Glomerular endothelial cell (primary cell): Measurements from ENCODE around the gene SAMD9L. TPM values are rescaled to one million over a fixed set of nuclear protein-coding genes. Genes with fewer than 3 reads are reported as not detected.
"Not testable (repeated sequence)": the region's sequence is repeated elsewhere in the genome, so short reads cannot be mapped to it uniquely, and the experiment has no call there.

ENCODE experiments used
- DNase-seq: peaks from one replicate; pipeline ENCODE4 v3.0.0-alpha.2; 2011; ENCODE audit warnings: low read depth, low spot score; ENCODE audit errors: extremely low read depth
- total RNA-seq: library from RNA; depleted of rRNA; stranded (reverse); fragments of >200 nt; gene quantifications from 2 replicates; pipeline ENCODE4 v1.2.3, GENCODE V29; 2015

The SAMD9L gene
- total RNA-seq, 1 donor from 2014 or later, result 43.6 TPM

DNA sequence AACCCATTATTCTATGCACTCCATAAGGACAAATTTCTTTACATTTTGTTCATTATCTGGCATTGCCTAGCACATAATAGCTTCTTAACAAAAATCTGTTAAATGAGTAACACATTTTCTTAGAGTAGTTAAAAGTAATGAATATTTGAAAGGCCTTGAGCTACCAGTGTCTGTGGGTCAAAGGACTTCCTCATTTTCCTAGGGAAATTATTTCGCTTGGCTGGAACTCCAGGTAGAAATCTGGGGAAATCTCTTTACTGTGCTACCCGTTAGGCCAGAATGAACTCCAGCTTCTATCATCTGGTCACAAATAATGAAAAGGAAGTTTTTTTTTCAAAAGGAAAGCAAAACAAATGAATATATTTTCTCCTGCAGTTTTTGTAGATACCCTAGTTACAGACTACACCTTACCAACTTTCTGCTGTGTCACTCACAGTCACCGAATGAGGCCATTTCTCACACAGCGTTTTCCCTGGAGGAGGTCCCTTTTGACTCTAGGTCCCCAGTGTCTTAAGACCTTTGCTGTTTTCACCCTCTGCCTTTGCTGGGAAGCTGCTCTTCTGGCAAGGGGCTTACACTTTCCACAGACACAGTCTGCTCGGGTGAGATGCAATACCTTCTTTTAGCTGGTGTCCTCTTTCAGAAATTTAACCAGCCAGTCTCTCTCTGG, 1.6 kb downstream of the SAMD9L start:
- no peak for DNase-seq

DNA sequence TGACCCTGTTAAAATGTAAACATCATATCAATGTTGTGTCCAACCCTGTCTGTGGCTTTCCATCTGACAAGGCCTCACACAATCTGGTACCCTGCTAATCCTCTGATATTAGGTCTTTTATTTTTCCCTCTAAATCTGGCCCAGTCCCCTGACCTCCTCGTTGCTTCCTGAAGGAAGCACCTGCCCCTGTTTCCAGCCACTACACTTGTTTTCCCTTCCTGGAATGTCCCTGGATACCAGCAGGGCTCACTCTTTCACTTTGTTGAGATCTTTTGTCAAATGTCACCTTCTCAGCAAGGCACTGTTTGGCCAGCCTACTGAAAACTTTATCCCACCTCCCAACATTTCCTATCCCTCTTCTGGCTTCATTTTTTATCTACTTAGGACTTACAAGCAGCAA, 2.1 kb downstream of the SAMD9L start:
- no peak for DNase-seq

DNA sequence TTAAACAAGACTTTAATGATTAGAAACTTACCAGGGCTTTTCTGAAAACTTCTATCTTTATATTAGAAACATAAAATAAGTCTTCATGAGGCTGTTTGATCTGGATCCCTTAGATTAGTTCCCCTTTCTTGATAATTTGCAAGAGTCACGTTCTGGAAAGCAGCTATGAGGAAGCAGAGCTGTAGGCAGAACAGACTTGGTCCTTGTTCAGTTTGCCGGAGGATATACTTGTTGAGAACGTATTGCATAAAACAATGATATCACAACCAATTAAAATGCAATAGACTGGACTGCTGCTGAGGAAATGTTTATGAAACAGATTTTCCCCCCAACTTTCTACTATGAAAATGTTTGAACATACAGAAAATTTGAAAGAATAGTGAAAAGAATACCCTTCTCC, 2.8 kb downstream of the SAMD9L start:
- no peak for DNase-seq

DNA sequence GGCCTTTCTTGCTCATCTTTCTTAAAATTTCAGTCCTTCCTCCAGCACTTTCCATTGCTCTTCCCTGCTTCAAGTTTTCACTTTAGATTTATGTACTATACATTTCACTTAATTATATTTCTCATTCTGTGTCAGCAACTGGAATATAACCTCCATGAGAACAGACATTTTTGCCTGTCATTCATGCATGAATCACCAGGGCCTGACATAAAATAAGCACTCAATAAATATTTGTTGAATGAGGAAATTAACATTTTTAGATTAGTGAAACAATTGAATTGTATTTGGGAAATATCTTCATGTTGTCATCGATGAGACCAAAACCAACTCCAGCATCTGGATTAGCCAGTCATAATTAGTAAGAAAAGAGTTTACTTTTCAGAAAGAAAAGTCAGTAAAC, 6.1 kb downstream of the SAMD9L start:
- DNase-seq, result no peak

DNA sequence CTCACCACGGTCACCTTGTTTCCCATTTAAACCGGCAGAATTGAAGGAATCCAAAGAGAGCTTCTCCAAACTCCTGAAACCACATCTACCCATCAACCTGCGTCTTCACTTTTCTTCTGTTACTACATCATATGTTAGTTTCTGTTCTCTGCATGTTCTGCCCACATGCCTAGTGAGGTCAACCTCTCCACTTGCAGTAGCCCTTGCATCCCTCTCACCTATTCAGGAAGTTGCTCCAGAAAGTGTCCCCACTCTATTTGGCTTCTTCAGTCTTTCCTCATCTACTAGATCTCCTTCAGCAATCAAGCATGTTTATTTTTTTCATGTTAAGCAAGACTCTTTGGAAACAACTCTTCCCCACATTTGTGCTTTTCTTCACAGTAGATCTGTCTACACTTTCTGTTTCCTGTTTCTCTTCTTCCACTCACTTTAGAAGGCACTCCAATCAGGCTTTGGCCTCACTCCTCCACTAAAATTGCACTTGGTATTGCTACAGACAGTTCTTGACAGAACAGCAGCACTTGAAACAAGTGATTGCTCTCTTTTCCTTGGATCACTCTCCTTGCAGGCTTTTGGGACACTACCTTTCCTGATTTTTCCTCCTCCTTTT, 7.5 kb downstream of the SAMD9L start:
- no peak for DNase-seq

DNA sequence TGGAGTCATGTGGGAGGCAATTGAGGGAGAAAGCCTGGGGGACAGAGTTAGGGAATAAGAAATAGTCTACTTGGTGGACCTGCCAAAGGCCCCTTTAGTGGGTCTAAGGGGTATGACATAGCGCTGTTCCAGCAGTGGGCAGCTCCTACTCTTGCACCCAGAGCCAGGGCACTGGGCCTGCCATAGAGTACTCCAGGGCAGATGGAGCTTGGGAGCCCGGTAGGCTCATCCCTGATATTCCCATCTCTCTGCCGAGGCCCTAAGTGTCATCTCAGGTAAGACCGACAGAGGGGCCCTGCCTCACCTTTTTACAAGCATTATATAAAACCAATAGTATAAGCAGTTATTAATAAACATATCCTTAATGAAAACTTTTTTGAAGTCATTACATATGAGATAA, 9.6 kb downstream of the SAMD9L start:
- DNase-seq, result no peak

DNA sequence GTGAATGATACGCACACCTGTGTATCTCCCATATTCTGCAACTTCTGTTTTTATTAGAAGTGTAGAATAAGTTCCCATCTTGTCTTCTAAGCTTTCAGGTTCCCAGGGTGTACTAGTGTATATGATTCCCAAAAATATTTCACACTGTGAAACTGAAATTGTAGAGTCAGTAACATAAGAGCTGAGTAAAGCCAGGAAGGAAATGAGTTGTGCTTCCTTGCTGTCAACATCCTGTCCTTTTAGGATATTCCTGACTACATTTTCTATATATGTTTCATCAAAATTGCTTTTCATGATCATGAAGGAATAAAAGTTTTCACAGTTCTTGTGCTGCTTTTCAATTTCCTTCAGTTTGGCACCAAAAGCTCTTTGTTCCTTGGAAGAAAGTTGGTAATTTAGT, 15.2 kb downstream of the SAMD9L start:
- DNase-seq, result no peak

DNA sequence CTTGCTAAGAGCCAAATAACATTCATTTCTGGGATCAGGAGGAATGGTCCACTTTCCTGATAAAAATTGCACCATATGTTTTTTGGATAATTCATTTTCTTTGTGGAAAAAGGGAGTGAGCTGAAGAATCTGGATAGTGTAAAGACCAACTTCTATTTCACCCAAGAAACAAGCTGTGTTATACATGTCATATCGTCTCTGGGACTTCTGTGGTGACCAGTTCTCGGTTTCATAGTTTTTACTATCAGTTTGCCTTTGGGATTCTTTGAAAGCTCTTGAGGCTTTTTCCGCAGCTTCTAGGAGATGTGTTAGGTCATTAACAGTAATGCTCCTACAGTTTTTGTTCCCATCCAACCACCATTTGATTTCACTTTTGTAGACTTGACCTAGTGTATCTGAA, 16.0 kb downstream of the SAMD9L start:
- no peak for DNase-seq

DNA sequence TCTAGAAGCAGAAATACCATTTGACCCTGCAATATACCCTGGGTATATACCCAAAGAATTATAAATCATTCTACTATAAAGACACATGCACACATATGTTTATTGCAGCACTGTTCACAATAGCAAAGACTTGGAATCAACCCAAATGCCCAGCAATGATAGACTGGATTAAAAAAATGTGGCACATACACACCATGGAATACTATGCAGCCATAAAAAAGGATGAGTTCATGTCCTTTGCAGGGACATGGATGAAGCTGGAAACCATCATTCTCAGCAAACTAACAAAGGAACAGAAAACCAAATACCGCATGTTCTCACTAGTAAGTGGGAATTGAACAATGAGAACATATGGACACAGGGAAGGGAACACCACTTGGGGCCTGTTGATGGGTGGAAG, 21.2 kb downstream of the SAMD9L start:
- DNase-seq, result not testable (repeated sequence)

DNA sequence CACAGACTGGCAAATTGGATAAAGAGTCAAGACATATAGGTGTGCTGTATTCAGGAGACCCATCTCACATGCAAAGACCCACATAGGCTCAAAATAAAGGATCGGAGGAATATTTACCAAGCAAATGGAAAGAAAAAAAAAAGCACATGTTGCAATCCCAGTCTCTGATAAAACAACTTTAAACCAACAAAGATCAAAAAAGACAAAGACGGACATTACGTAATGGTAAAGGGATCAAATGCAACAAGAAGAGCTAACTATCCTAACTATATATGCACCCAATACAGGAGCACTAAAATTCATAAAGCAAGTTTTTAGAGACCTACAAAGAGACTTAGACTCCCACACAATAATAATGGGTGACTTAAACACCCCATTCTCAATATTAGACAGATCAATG, 24.7 kb downstream of the SAMD9L start:
- DNase-seq, result not testable (repeated sequence)

DNA sequence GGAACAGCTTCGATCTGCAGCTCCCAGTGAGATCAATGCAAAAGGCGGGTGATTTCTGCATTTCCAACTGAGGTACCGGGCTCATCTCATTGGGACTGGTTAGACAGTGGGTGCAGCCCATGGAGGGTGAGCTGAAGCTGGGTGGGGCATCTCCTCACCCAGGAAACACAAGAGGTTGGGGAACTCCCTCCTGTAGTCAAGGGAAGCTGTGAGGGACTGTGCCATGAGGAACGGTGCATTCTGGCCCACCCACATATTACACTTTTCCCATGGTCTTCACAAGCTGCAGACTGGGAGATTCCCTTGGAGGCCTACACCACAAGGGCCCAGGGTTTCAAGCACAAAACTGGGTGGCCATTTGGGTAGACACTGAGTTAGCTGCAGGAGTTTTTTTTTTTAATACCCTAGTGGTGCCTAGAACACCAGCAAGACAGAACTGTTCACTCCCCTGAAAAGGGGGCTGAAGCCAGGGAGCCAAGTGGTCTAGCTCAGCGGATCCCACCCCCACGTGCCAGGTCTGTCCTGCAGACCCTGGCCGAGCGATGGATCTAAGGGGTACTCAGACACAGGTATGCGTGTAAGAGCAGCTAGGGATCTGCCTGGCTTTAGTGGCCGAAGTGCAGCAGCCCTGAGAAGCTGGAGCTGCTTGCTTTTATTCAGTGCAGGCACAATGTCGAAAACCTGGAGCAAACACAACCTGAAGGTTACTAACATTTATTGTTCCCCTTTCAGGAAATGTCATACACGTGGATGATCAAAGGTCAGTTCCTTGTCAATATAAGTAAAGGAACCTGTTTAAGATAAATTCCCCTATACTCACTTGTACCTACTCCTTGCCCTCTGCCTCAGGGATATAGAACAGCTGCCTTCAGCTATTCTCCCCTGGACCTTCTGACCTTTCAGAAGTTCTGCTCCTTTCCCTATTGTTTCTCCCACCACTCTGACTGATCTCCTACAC, 27.3 kb downstream of the SAMD9L start:
- DNase-seq, result no peak

DNA sequence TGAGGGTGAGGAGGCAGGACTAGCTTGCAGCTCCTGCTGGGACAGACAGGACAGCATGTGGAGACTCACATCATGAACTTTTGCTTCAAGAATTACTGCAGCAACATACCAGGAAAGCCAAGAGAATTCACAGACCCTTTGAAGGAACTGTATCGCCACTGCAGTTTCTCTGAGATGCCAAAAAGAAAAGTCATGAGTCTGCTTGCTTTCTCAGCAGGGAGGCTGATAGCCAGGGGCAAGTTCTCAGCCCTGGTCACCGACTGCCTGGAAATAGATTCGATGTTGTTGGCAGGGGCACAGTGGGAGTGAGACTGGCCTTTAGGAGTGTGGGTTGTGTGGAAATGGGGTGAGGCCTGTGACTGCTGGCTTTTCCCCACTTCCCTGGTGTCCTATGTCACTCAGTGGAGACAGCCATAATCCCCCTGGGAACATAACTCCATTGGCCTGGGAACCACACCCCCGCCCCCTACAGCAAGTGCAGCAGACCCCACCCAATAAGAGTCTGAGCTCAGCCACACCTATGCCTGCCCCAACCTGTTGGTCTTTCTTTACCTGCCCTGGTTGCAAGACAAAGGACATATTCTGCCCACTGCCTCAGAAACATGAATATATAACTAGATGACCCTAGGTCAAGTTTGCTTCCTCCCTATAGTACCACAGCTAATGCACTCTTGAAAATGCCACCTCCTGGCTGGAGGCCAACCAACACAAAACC, 28.8 kb downstream of the SAMD9L start:
- DNase-seq, result no peak

DNA sequence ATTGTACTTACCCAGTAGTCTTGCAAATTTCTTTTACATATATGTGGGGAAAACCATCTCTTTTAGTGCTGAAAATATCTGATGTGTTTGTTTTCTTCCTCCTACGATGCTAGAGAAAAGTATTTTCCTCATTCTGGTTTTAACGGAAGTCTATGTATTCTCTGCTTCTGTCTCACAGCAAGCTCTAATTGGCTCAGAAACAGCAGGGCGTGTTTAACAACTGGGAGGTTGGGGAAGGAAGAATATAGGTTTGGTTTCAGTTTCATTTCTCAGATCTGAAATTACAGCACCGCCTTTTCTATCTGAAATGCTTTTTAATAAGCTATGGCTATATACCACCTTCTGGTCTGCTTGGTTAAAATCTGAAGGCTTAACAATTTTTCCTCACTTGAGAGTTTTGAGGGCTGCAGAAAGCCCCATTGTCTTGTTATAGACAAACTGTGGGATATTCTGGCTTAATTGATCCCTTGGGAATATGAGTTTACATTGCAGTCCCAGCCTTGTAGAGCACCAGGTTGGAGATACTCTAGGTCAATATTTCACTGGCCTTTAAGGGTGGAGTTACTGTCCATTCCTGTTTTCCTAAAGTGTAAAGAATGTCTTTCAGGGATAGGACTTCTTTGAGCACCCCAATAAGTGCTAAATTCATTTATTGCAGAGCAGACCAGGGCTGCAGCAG, 30.2 kb downstream of the SAMD9L start, which contains the start of gene SAMD9:
Gene SAMD9, minus strand, starts transcription at position 128 of the 679 bp plus-strand sequence. CDS start 11,882 bp downstream, outside the sequence.
- peak; percentile 27 for DNase-seq

DNA sequence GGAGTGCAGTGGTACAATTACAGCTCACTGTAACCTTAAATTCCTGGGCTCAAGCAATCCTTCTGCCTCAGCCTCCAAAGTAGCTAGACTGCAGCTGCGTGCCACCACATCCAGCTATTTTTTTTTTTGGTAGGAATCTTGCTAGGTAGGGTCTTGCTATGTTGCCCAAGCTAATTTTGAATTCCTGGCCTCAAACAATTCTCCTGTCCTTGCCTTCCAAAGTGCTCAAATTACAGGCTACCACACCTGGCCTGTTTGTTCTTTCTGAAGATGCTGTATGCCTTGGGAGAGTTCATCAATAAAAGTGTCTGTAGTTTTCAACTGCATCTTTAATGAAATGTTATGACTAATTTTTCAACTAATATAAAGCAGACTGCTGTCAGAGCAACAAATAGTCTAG, 30.9 kb downstream of the SAMD9L start:
- no peak for DNase-seq

DNA sequence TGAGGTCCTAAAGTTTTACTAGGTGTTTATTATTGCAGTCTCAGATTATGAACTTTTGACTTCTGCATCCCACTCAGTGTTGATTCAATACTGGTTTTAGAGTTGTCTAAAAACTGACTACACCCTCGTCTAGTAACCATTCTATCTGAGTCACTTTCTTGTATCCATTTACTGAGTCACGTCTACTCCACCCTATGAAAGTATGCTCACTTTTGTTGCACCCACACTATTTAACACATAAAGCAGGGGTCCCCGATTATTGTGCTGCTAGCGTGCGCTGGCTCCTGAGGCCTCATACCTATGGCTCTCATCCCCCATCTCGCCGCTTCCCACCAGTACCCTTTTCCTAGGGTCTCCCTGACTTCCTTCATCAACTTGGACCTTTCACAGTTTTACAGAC, 32.4 kb downstream of the SAMD9L start:
- no peak for DNase-seq

DNA sequence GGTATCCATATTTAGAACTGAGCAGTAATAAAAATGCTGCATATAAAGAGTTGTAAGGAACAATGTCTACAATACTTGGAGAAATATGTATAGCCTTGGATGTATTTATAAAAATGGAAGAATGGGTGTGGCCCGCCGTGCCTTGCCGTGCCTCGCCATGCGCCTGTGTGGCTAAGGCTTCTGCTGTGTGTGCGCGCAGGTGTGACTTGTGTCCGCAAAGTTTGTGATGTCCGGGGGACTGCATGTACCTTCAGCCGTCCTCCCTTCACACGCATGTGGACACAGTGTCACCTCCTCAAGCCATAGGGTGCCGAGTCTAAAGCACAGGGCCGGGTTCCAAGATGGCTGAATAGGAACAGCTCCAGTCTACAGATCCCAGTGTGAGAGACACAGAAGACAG, 40.2 kb downstream of the SAMD9L start:
- no peak for DNase-seq

DNA sequence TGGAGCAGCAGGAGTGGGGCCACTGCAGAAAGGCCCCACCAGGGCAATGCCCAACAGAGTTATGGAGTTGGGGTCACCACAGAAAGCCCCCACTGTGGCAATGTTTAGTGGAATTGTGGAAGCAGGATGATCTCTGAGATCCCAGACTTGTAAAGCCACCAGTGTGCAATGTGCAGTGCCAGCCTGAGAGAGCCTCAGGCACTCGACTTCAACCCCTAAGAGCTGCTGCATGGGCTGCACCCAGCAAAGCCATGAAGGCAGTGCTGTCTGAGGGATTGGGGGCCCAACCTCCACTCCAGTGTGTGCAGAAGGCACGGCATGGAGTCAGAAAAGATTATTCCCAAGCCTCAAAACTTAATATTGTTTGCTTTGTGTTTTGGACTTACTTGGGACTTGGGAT, 50.8 kb downstream of the SAMD9L start:
- DNase-seq, result no peak

DNA sequence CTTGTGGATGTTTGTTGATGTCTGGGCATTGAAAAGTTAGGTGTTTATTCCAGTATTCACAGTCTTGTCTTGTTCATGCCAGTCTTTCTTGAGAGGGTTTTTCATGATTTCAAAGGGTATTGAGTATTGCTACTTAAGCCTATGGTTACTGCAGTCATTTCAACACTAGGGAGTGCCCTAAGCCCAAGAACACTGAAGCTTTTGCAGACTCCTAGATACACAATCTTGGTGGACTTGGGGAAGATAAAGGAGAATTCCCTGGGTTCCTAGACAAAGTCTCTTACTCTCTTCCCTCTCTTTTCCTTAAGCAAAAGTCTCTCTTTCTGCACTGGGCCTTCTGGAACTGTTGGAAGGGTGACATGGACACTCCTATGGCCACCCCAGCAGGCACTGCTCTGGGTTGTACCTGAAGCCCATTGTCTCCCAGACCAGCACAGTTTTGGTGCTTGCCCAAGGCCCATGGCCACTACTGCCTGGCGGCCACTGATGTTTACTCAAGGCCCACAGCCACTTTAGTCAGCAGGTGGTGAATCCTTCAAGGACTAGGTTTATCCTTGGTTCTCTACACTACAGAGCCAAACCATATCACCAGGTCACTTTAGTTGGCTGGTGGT, 55.3 kb downstream of the SAMD9L start:
- peak; percentile 22 for DNase-seq
